ENCODE results near the gene ABCD1.

Gene ABCD1

GRCh38 chrX:153736071-153736820 is 11.6 kb downstream of the ABCD1 start:
- Histone ChIP-seq H2BK5ac (ENCODE audit: low read depth, low read length, poor library complexity) (no peak overlapping the region), H3K36me3 (ENCODE audit: control insufficient read depth in 1 of 2, insufficient read depth in 2 of 2, low read length in 2 of 2) (peaks cover 7 to 10% of the 10 kb centered on the region in 2 experiments), H3K27ac (ENCODE audit: low read depth, low read length) (no peak overlapping the region), H3K23ac (ENCODE audit: low read length) (no peak overlapping the region), H3K79me2 (ENCODE audit: control insufficient read depth, insufficient read depth, low read length, poor library complexity) (no peaks in the 10 kb centered on the region), H2AFZ (ENCODE audit: insufficient read depth, low read length, poor library complexity) (no peak overlapping the region), H4K8ac (ENCODE audit: low read depth, low read length) (no peak overlapping the region), H3K9me3 (ENCODE audit: insufficient read depth, low read depth, low read length) (peaks cover 4% of the 10 kb centered on the region), H3K18ac (ENCODE audit: low read length) (no peak overlapping the region), H3K27me3 (ENCODE audit: insufficient read depth, low read length) (no peaks in the 10 kb centered on the region), H3K79me1 (ENCODE audit: low read length) (no peaks in the 10 kb centered on the region), H2BK120ac (ENCODE audit: insufficient read depth, low read length, poor library complexity) (no peak overlapping the region), H3K9ac (ENCODE audit: low read length) (no peak overlapping the region), H4K12ac (ENCODE audit: low read depth, low read length) (no peak overlapping the region), H3K4me2 (ENCODE audit: low read length) (no peak overlapping the region), H3K14ac (ENCODE audit: low read length) (no peak overlapping the region), H4K91ac (ENCODE audit: low read depth, low read length) (no peak overlapping the region), H3K4ac (ENCODE audit: low read depth, low read length) (no peak overlapping the region), H2BK12ac (ENCODE audit: low read length) (no peak overlapping the region), H3K4me3 (ENCODE audit: low read depth, low read length) (no peak overlapping the region), H2AK5ac (ENCODE audit: low read length) (no peak overlapping the region), H3K4me1 (ENCODE audit: control insufficient read depth in 1 of 2, insufficient read depth in 2 of 2, low read length in 2 of 2) (peaks cover 3 to 4% of the 10 kb centered on the region in 2 experiments)
- no CpG with 5 or more reads among the region's 30 CpGs for WGBS (ENCODE audit: extremely low coverage, insufficient coverage, insufficient read length)
- no peak for DNase-seq

- Histone ChIP-seq H2BK5ac (ENCODE audit: low read depth, low read length, poor library complexity) (no peak overlapping the region), H3K9ac (ENCODE audit: low read length) (no peak overlapping the region), H3K79me2 (ENCODE audit: control insufficient read depth, insufficient read depth, low read length, poor library complexity) (no peaks in the 10 kb centered on the region), H3K4me2 (ENCODE audit: low read length) (no peak overlapping the region), H3K9me3 (ENCODE audit: insufficient read depth, low read depth, low read length) (peaks cover 4% of the 10 kb centered on the region), H2BK12ac (ENCODE audit: low read length) (no peak overlapping the region), H4K8ac (ENCODE audit: low read depth, low read length) (no peak overlapping the region), H3K27me3 (ENCODE audit: insufficient read depth, low read length) (no peaks in the 10 kb centered on the region), H2AK5ac (ENCODE audit: low read length) (no peak overlapping the region), H4K91ac (ENCODE audit: low read depth, low read length) (no peak overlapping the region), H3K36me3 (ENCODE audit: control insufficient read depth in 1 of 2, insufficient read depth in 2 of 2, low read length in 2 of 2) (peaks cover 10% of the 10 kb centered on the region in 2 experiments), H3K79me1 (ENCODE audit: low read length) (no peaks in the 10 kb centered on the region), H3K27ac (ENCODE audit: low read depth, low read length) (no peak overlapping the region), H2AFZ (ENCODE audit: insufficient read depth, low read length, poor library complexity) (no peak overlapping the region), H3K23ac (ENCODE audit: low read length) (no peak overlapping the region), H3K18ac (ENCODE audit: low read length) (no peak overlapping the region), H3K14ac (ENCODE audit: low read length) (no peak overlapping the region), H3K4me1 (ENCODE audit: control insufficient read depth in 1 of 2, insufficient read depth in 2 of 2, low read length in 2 of 2) (peaks cover 3 to 4% of the 10 kb centered on the region in 2 experiments), H3K4me3 (ENCODE audit: low read depth, low read length) (no peak overlapping the region), H4K12ac (ENCODE audit: low read depth, low read length) (no peak overlapping the region), H3K4ac (ENCODE audit: low read depth, low read length) (no peak overlapping the region), H2BK120ac (ENCODE audit: insufficient read depth, low read length, poor library complexity) (no peak overlapping the region)
- no peak for DNase-seq
- WGBS (ENCODE audit: extremely low coverage, insufficient coverage, insufficient read length) = no CpG with 5 or more reads among the region's 15 CpGs
These were observed 12.3 kb downstream of the ABCD1 start for GRCh38 chrX:153736871-153737441.

GRCh38 chrX:153738056-153738605 is 13.5 kb downstream of the ABCD1 start:
- WGBS (ENCODE audit: extremely low coverage, insufficient coverage, insufficient read length) = no CpG with 5 or more reads among the region's 27 CpGs

GRCh38 chrX:153739754-153740486 is 15.3 kb downstream of the ABCD1 start:
- Histone ChIP-seq H3K14ac (ENCODE audit: low read length) (no peak overlapping the region), H3K27me3 (ENCODE audit: insufficient read depth, low read length) (no peaks in the 10 kb centered on the region), H3K18ac (ENCODE audit: low read length) (no peak overlapping the region), H3K79me2 (ENCODE audit: control insufficient read depth, insufficient read depth, low read length, poor library complexity) (no peaks in the 10 kb centered on the region), H2AK5ac (ENCODE audit: low read length) (no peak overlapping the region), H3K9ac (ENCODE audit: low read length) (no peak overlapping the region), H3K23ac (ENCODE audit: low read length) (no peak overlapping the region), H3K4me2 (ENCODE audit: low read length) (no peak overlapping the region), H4K91ac (ENCODE audit: low read depth, low read length) (no peak overlapping the region), H3K36me3 (ENCODE audit: control insufficient read depth in 1 of 2, insufficient read depth in 2 of 2, low read length in 2 of 2) (peaks cover 10% of the 10 kb centered on the region in 2 experiments), H4K8ac (ENCODE audit: low read depth, low read length) (no peak overlapping the region), H2BK12ac (ENCODE audit: low read length) (no peak overlapping the region), H3K27ac (ENCODE audit: low read depth, low read length) (no peak overlapping the region), H3K79me1 (ENCODE audit: low read length) (peaks cover 2% of the 10 kb centered on the region), H2BK120ac (ENCODE audit: insufficient read depth, low read length, poor library complexity) (no peak overlapping the region), H3K4me1 (ENCODE audit: control insufficient read depth in 1 of 2, insufficient read depth in 2 of 2, low read length in 2 of 2) (peaks cover 13 to 16% of the 10 kb centered on the region in 2 experiments), H2BK5ac (ENCODE audit: low read depth, low read length, poor library complexity) (no peak overlapping the region), H4K12ac (ENCODE audit: low read depth, low read length) (no peak overlapping the region), H3K4me3 (ENCODE audit: low read depth, low read length) (no peak overlapping the region), H3K4ac (ENCODE audit: low read depth, low read length) (no peak overlapping the region), H2AFZ (ENCODE audit: insufficient read depth, low read length, poor library complexity) (no peak overlapping the region), H3K9me3 (ENCODE audit: insufficient read depth, low read depth, low read length) (peaks cover 4% of the 10 kb centered on the region)
- peak; percentile 87 to 89 for DNase-seq
- no CpG with 5 or more reads among the region's 29 CpGs for WGBS (ENCODE audit: extremely low coverage, insufficient coverage, insufficient read length)

More at GRCh38 chrX:153738056-153738605, 13.5 kb downstream of the ABCD1 start:
- Histone ChIP-seq H4K8ac (ENCODE audit: low read depth, low read length) (no peak overlapping the region), H2AK5ac (ENCODE audit: low read length) (no peak overlapping the region), H4K12ac (ENCODE audit: low read depth, low read length) (no peak overlapping the region), H3K23ac (ENCODE audit: low read length) (no peak overlapping the region), H2BK5ac (ENCODE audit: low read depth, low read length, poor library complexity) (no peak overlapping the region), H3K4me2 (ENCODE audit: low read length) (no peak overlapping the region), H3K79me1 (ENCODE audit: low read length) (no peaks in the 10 kb centered on the region), H3K4me1 (ENCODE audit: control insufficient read depth in 1 of 2, insufficient read depth in 2 of 2, low read length in 2 of 2) (peaks cover 4% of the 10 kb centered on the region in 2 experiments), H3K9me3 (ENCODE audit: insufficient read depth, low read depth, low read length) (peaks cover 4% of the 10 kb centered on the region), H3K4me3 (ENCODE audit: low read depth, low read length) (no peak overlapping the region), H3K14ac (ENCODE audit: low read length) (no peak overlapping the region), H2BK12ac (ENCODE audit: low read length) (no peak overlapping the region), H3K79me2 (ENCODE audit: control insufficient read depth, insufficient read depth, low read length, poor library complexity) (no peaks in the 10 kb centered on the region), H3K36me3 (ENCODE audit: control insufficient read depth in 1 of 2, insufficient read depth in 2 of 2, low read length in 2 of 2) (peaks cover 10% of the 10 kb centered on the region in 2 experiments), H4K91ac (ENCODE audit: low read depth, low read length) (no peak overlapping the region), H3K27ac (ENCODE audit: low read depth, low read length) (no peak overlapping the region), H2BK120ac (ENCODE audit: insufficient read depth, low read length, poor library complexity) (no peak overlapping the region), H3K27me3 (ENCODE audit: insufficient read depth, low read length) (no peaks in the 10 kb centered on the region), H3K18ac (ENCODE audit: low read length) (no peak overlapping the region), H3K4ac (ENCODE audit: low read depth, low read length) (no peak overlapping the region), H3K9ac (ENCODE audit: low read length) (no peak overlapping the region), H2AFZ (ENCODE audit: insufficient read depth, low read length, poor library complexity) (no peak overlapping the region)
- no peak for DNase-seq

All from trophoblast cell (in vitro differentiated cells and primary cell).